ENCODE results near the gene RBX1. TPM values are rescaled to one million over a fixed set of nuclear protein-coding genes. Genes with fewer than 3 reads are reported as not detected.

RBX1 gene
- 24.5 and 36.8 TPM in 2 replicates for total RNA-seq

DNA sequence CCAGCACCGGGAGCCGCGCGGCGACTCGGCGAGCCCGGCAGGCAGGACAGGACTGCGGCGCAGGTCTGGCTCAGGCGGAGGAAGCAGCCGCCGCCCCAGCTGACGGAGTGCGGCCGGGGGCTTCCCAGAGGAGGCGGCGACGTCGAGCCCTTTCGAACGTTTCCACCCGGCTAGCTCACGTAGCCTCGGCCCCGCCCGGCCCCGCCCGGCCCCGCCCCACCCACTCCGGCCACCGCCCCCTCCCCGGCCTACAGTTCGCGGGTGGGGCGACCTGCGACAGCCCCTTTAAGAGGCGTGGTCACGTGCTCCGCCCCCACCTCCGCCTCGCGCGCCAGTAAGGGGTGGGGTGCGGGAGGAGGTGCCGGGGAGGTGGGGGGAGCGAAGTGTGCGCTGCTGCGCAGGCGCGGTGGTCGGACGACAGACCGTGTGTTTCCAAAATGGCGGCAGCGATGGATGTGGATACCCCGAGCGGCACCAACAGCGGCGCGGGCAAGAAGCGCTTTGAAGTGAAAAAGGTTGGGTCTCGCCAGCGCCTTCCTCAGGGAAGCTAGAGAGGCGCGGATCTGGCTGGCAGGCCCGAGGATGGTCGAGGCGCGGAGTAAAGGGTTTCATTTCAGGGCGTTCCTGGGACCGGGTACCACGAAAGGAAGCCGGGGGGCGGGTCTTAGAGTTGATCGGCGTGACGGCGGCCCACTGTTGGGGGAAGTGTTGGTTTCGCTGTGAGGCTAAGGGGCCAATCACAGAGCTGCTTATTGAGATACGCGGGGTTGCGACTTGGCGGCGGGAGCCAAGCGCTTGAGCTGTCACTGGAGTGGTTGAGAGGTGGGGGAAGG is at the start of gene RBX1:
Gene RBX1, plus strand, starts transcription at position 417 of the 833 bp plus-strand sequence. Its CDS starts 21 bp downstream, at position 438.

Small RNAs within 50 kb of the gene (small RNA-seq; reads per million reads assigned to genes)
- gene RF00017 (ENCODE audit: low replicate concordance) (not detected), gene RNU6-379P (ENCODE audit: low replicate concordance) (not detected)

Other genes starting within 250 kb of the RBX1 start
- gene SLC25A17, start 132.0 kb upstream of the RBX1 start, total RNA-seq = 14.7 and 25.6 TPM in 2 replicates
- 126 and 349 TPM in 2 replicates for gene ST13, start 94.7 kb upstream of the RBX1 start, total RNA-seq
- 12.0 and 13.0 TPM in 2 replicates for gene XPNPEP3, start 94.2 kb upstream of the RBX1 start, total RNA-seq
- not detected in 2 replicates for gene DNAJB7, start 89.3 kb upstream of the RBX1 start, total RNA-seq
- gene EP300, start 141.2 kb downstream of the RBX1 start, total RNA-seq = 56.6 and 70.5 TPM in 2 replicates

Data from placental pericyte (primary cell).